ENCODE measurements around the gene TENT4A.

Gene TENT4A

DNA sequence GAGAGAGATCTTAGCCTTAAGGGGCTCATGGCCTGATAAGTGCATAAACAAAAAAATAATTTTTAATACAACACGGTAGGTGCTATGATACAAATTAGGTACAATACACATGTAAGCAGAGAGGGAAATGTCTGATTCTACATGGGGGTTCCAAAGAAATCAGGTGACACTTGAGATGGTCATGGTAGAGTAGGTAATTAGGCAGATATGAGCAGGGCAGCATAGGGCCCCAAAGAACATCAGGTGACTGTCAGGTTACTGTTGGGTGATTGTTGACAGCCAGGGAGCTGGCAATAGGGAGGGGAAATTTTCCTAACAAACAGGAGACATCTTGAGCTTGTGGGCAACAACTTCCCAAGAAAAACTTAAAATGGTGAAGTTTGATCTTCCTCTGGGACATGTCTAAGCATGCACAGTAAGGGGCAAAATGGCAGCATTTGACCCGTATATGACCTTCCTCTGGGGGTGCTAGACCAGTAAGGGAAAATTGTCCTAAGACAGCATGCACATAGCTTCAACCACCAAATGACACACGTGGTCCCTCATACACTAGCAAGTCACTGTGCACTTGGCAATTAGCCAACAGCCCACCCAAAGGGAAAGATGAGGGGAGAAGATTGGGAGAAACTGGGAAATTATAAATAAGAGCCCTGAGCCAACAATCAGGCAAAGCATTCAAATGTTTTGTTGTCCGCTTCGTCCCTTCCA, 37.3 kb upstream of the TENT4A start:
- Histone ChIP-seq H3K4me2 (ENCODE audit: low read length, poor library complexity, severe bottlenecking) (no peak overlapping the region), H3K14ac (ENCODE audit: low read length in 2 of 2) (no peak overlapping the region), H3K36me3 (ENCODE audit: control insufficient read depth in 1 of 2, insufficient read depth in 2 of 2, low read depth in 1 of 2, low read length in 2 of 2) (peaks cover 0 to 6% of the 10 kb centered on the region in 2 experiments), H3K9ac (ENCODE audit: low read length) (no peak overlapping the region), H2BK15ac (ENCODE audit: low read depth, poor library complexity, severe bottlenecking) (no peak overlapping the region), H3K23ac (ENCODE audit: low read length in 2 of 2) (no peak overlapping the region), H2AK5ac (ENCODE audit: low read length, severe bottlenecking) (no peak overlapping the region), H2AFZ (ENCODE audit: low read depth, low read length) (no peak overlapping the region), H2BK5ac (ENCODE audit: low read depth, low read length, poor library complexity, severe bottlenecking) (no peak overlapping the region), H3K4me3 (ENCODE audit: insufficient read depth in 1 of 2, low read depth in 1 of 2, low read length in 2 of 2) (no peak overlapping the region), H2BK120ac (ENCODE audit: low read depth, low read length) (no peak overlapping the region), H4K91ac (ENCODE audit: low read length) (no peak overlapping the region), H3K9me3 (ENCODE audit: control insufficient read depth, low read length) (no peaks in the 10 kb centered on the region), H3K18ac (ENCODE audit: low read depth in 1 of 2, low read length in 2 of 2) (no peak overlapping the region), H3K27ac (ENCODE audit: low read length, poor library complexity, severe bottlenecking) (no peak overlapping the region), H4K8ac (ENCODE audit: low read length) (no peak overlapping the region), H3K4me1 (ENCODE audit: control insufficient read depth, insufficient read depth, low read depth, low read length) (no peaks in the 10 kb centered on the region), H3K4ac (ENCODE audit: low read depth in 1 of 2, low read length in 2 of 2) (no peak overlapping the region), H2BK12ac (ENCODE audit: low read length in 2 of 2) (no peak overlapping the region), H3K79me1 (replicated peaks; ENCODE audit: low read length, poor library complexity, severe bottlenecking) (no peaks in the 10 kb centered on the region), H3K27me3 (ENCODE audit: control insufficient read depth in 1 of 2, insufficient read depth in 1 of 2, low read length in 2 of 2) (no peaks in the 10 kb centered on the region)
- no peak for DNase-seq
- WGBS, result over 99% methylated on average over 4 of the region's 5 CpGs

DNA sequence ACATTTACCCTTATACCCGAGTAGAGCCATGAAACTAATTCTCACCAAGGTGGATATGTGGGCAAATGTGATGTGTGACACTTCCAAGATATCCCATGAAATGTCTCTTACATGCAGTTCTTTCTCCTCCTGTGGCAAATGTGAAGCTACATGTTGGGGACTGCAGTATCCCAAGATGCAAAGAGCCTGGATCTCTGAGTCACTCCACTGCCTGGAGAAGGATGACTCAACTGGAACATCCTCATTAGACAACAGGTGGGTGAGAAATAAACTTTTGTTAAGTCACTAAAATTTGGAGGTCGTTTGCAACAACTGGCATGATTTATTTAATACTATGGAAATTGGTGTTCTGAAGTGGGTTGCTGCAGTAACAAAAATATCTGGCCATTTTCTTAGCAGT, 36.5 kb upstream of the TENT4A start:
- Histone ChIP-seq H4K91ac (ENCODE audit: low read length) (no peak overlapping the region), H3K27me3 (ENCODE audit: control insufficient read depth in 1 of 2, insufficient read depth in 1 of 2, low read length in 2 of 2) (no peaks in the 10 kb centered on the region), H2AK5ac (ENCODE audit: low read length, severe bottlenecking) (no peak overlapping the region), H3K9ac (ENCODE audit: low read length) (no peak overlapping the region), H3K14ac (ENCODE audit: low read length in 2 of 2) (no peak overlapping the region), H3K4me2 (ENCODE audit: low read length, poor library complexity, severe bottlenecking) (no peak overlapping the region), H3K9me3 (ENCODE audit: control insufficient read depth, low read length) (no peaks in the 10 kb centered on the region), H2BK5ac (ENCODE audit: low read depth, low read length, poor library complexity, severe bottlenecking) (no peak overlapping the region), H3K4me1 (ENCODE audit: control insufficient read depth, insufficient read depth, low read depth, low read length) (no peaks in the 10 kb centered on the region), H2BK15ac (ENCODE audit: low read depth, poor library complexity, severe bottlenecking) (no peak overlapping the region), H3K27ac (ENCODE audit: low read length, poor library complexity, severe bottlenecking) (no peak overlapping the region), H3K23ac (ENCODE audit: low read length in 2 of 2) (no peak overlapping the region), H2AFZ (ENCODE audit: low read depth, low read length) (no peak overlapping the region), H2BK12ac (ENCODE audit: low read length in 2 of 2) (no peak overlapping the region), H4K8ac (ENCODE audit: low read length) (no peak overlapping the region), H3K18ac (ENCODE audit: low read depth in 1 of 2, low read length in 2 of 2) (no peak overlapping the region), H3K36me3 (ENCODE audit: control insufficient read depth in 1 of 2, insufficient read depth in 2 of 2, low read depth in 1 of 2, low read length in 2 of 2) (peaks cover 0 to 6% of the 10 kb centered on the region in 2 experiments), H2BK120ac (ENCODE audit: low read depth, low read length) (no peak overlapping the region), H3K79me1 (replicated peaks; ENCODE audit: low read length, poor library complexity, severe bottlenecking) (no peaks in the 10 kb centered on the region), H3K4me3 (ENCODE audit: insufficient read depth in 1 of 2, low read depth in 1 of 2, low read length in 2 of 2) (no peak overlapping the region), H3K4ac (ENCODE audit: low read depth in 1 of 2, low read length in 2 of 2) (no peak overlapping the region)
- 52% methylated on average over 1 of the region's 2 CpGs for WGBS
- peak; percentile 9 for DNase-seq

DNA sequence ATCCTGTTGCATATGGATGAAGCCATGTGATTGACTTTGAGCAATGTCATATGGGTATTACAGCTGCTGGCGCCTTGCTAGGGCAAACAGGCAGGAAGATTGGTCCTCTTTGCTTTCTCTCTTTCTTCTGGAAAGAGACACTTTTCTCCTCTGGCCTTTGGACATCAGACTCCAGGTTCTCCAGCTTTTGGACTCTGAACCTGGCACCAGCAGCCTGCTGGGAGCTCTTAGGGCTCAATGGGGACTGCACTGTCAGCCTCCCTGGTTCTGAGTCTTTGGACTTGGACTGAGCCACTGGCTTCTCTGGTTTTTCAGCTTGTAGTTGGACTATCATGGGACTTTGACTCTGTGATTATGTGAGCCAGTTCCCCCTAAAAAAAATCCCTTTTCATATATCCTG, 34.8 kb upstream of the TENT4A start:
- H3K4me1 ChIP-seq (ENCODE audit: control insufficient read depth, insufficient read depth, low read depth, low read length), result no peaks in the 10 kb centered on the region

DNA sequence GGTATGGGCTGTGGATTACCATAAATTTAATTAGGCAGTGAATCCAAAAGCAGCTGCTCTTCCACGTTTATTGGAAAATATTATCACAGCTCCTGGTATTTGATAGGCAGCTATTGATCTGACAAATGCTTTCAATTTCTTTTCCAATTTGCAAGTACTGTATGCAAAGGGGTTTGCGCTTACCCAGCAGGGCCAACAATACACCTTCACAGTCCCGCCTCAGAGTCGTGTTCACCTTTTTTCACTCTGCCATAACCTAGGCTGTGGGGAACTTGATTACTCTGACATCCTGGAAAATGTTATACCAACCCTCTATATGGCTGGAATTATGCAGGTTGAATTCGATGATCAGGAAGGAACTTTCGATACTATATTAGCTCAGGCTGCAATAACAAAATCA, 32.3 kb upstream of the TENT4A start:
- no peak overlapping the region for H3K18ac ChIP-seq (ENCODE audit: low read depth in 1 of 2, low read length in 2 of 2)
- H3K23ac ChIP-seq (ENCODE audit: low read length in 2 of 2), result no peak overlapping the region
- H4K91ac ChIP-seq (ENCODE audit: low read length), result no peak overlapping the region
- H3K4me3 ChIP-seq (ENCODE audit: insufficient read depth in 1 of 2, low read depth in 1 of 2, low read length in 2 of 2), result no peak overlapping the region
- H3K36me3 ChIP-seq (ENCODE audit: control insufficient read depth in 1 of 2, insufficient read depth in 2 of 2, low read depth in 1 of 2, low read length in 2 of 2), result no peaks in the 10 kb centered on the region
- H3K27me3 ChIP-seq (ENCODE audit: control insufficient read depth in 1 of 2, insufficient read depth in 1 of 2, low read length in 2 of 2), result peaks cover 4 to 9% of the 10 kb centered on the region in 2 experiments
- no peak overlapping the region for H2BK120ac ChIP-seq (ENCODE audit: low read depth, low read length)
- no peaks in the 10 kb centered on the region for H3K9me3 ChIP-seq (ENCODE audit: control insufficient read depth, low read length)
- no peak overlapping the region for H2AFZ ChIP-seq (ENCODE audit: low read depth, low read length)
- H3K9ac ChIP-seq (ENCODE audit: low read length), result no peak overlapping the region
- no peak overlapping the region for H2AK5ac ChIP-seq (ENCODE audit: low read length, severe bottlenecking)
- no peak overlapping the region for H3K4ac ChIP-seq (ENCODE audit: low read depth in 1 of 2, low read length in 2 of 2)
- 73% methylated on average over 4 of the region's 6 CpGs for WGBS
- H2BK12ac ChIP-seq (ENCODE audit: low read length in 2 of 2), result no peak overlapping the region
- H3K4me1 ChIP-seq (ENCODE audit: control insufficient read depth, insufficient read depth, low read depth, low read length), result no peaks in the 10 kb centered on the region
- DNase-seq, result no peak
- H2BK5ac ChIP-seq (ENCODE audit: low read depth, low read length, poor library complexity, severe bottlenecking), result no peak overlapping the region
- H3K14ac ChIP-seq (ENCODE audit: low read length in 2 of 2), result no peak overlapping the region
- no peak overlapping the region for H2BK15ac ChIP-seq (ENCODE audit: low read depth, poor library complexity, severe bottlenecking)
- no peak overlapping the region for H4K8ac ChIP-seq (ENCODE audit: low read length)
- no peak overlapping the region for H3K4me2 ChIP-seq (ENCODE audit: low read length, poor library complexity, severe bottlenecking)
- H3K27ac ChIP-seq (ENCODE audit: low read length, poor library complexity, severe bottlenecking), result no peak overlapping the region
- no peaks in the 10 kb centered on the region for H3K79me1 ChIP-seq (replicated peaks; ENCODE audit: low read length, poor library complexity, severe bottlenecking)

More for the DNA sequence above, 34.8 kb upstream of the TENT4A start:
- no peak overlapping the region for H2BK15ac ChIP-seq (ENCODE audit: low read depth, poor library complexity, severe bottlenecking)
- peaks cover 0 to 3% of the 10 kb centered on the region in 2 experiments for H3K27me3 ChIP-seq (ENCODE audit: control insufficient read depth in 1 of 2, insufficient read depth in 1 of 2, low read length in 2 of 2)
- H3K4me3 ChIP-seq (ENCODE audit: insufficient read depth in 1 of 2, low read depth in 1 of 2, low read length in 2 of 2), result no peak overlapping the region
- peaks cover 0 to 2% of the 10 kb centered on the region in 2 experiments for H3K36me3 ChIP-seq (ENCODE audit: control insufficient read depth in 1 of 2, insufficient read depth in 2 of 2, low read depth in 1 of 2, low read length in 2 of 2)
- no peak overlapping the region for H4K8ac ChIP-seq (ENCODE audit: low read length)
- no peak overlapping the region for H3K27ac ChIP-seq (ENCODE audit: low read length, poor library complexity, severe bottlenecking)
- no peaks in the 10 kb centered on the region for H3K79me1 ChIP-seq (replicated peaks; ENCODE audit: low read length, poor library complexity, severe bottlenecking)
- no peak overlapping the region for H2AFZ ChIP-seq (ENCODE audit: low read depth, low read length)
- 92% methylated on average over 1 of the region's 1 CpG for WGBS
- DNase-seq, result no peak
- no peak overlapping the region for H2BK5ac ChIP-seq (ENCODE audit: low read depth, low read length, poor library complexity, severe bottlenecking)
- no peak overlapping the region for H4K91ac ChIP-seq (ENCODE audit: low read length)
- H3K14ac ChIP-seq (ENCODE audit: low read length in 2 of 2), result no peak overlapping the region
- no peak overlapping the region for H3K4ac ChIP-seq (ENCODE audit: low read depth in 1 of 2, low read length in 2 of 2)
- H2BK12ac ChIP-seq (ENCODE audit: low read length in 2 of 2), result no peak overlapping the region
- H3K4me2 ChIP-seq (ENCODE audit: low read length, poor library complexity, severe bottlenecking), result no peak overlapping the region
- no peak overlapping the region for H2AK5ac ChIP-seq (ENCODE audit: low read length, severe bottlenecking)
- H3K23ac ChIP-seq (ENCODE audit: low read length in 2 of 2), result no peak overlapping the region
- no peak overlapping the region for H2BK120ac ChIP-seq (ENCODE audit: low read depth, low read length)
- H3K18ac ChIP-seq (ENCODE audit: low read depth in 1 of 2, low read length in 2 of 2), result no peak overlapping the region
- no peak overlapping the region for H3K9ac ChIP-seq (ENCODE audit: low read length)
- no peaks in the 10 kb centered on the region for H3K9me3 ChIP-seq (ENCODE audit: control insufficient read depth, low read length)
